HUES6 (cell line): Measurements from ENCODE around the gene RAB11FIP2.

Experiments used
- H3K27ac ChIP-seq: 2 replicates; pipeline ENCODE4 v1.7.0; 2013; ENCODE audit warnings: low read depth, mild to moderate bottlenecking, low read length, inconsistent platforms
- H3K27me3 ChIP-seq: 2 replicates; pipeline ENCODE4 v1.6.1; 2013; ENCODE audit warnings: low read length; ENCODE audit not compliant: control insufficient read depth, insufficient read depth
- H3K36me3 ChIP-seq: 2 replicates; pipeline ENCODE4 v1.6.1; 2013; ENCODE audit warnings: low read length; ENCODE audit not compliant: control insufficient read depth, insufficient read depth
- H3K4me1 ChIP-seq: 2 replicates; pipeline ENCODE4 v1.6.1; 2013; ENCODE audit warnings: low read length; ENCODE audit not compliant: control insufficient read depth, insufficient read depth
- H3K4me3 ChIP-seq: 2 replicates; pipeline ENCODE4 v1.5.1; 2013; ENCODE audit warnings: low read depth, low read length
- H3K9ac ChIP-seq: one replicate; pipeline ENCODE4 v1.6.1; 2013; ENCODE audit warnings: mild to moderate bottlenecking, low read length
- H3K9me3 ChIP-seq: 2 replicates; pipeline ENCODE4 v1.6.1; 2013; ENCODE audit warnings: low read depth, low read length; ENCODE audit not compliant: control insufficient read depth, insufficient read depth

Gene RAB11FIP2

GRCh38 chr10:118052816-118053215 lies 6.1 kb upstream of the RAB11FIP2 start:
- Histone ChIP-seq H3K27ac (no peak overlapping the region), H3K27me3 (no peaks in the 10 kb centered on the region)

GRCh38 chr10:118047880-118048279 lies 1.1 kb upstream of the RAB11FIP2 start:
- no peak overlapping the region for H3K27ac ChIP-seq
- H3K9me3 ChIP-seq: no peaks in the 10 kb centered on the region
- no peak overlapping the region for H3K9ac ChIP-seq
- H3K4me1 ChIP-seq: peaks cover 9% of the 10 kb centered on the region
- no peaks in the 10 kb centered on the region for H3K27me3 ChIP-seq
- no peak overlapping the region for H3K4me3 ChIP-seq
- no peaks in the 10 kb centered on the region for H3K36me3 ChIP-seq

More at GRCh38 chr10:118052816-118053215, 6.1 kb upstream of the RAB11FIP2 start:
- Histone ChIP-seq H3K4me1 (peaks cover 4% of the 10 kb centered on the region), H3K36me3 (no peaks in the 10 kb centered on the region), H3K9me3 (no peaks in the 10 kb centered on the region), H3K4me3 (no peak overlapping the region), H3K9ac (no peak overlapping the region)

GRCh38 chr10:118047157-118047719 lies 497 bp upstream of the RAB11FIP2 start:
- Histone ChIP-seq H3K9ac (peak overlapping the region; percentile 95), H3K4me3 (peak overlapping the region; percentile 87), H3K27me3 (no peaks in the 10 kb centered on the region), H3K4me1 (peaks cover 9% of the 10 kb centered on the region), H3K27ac (peak overlapping the region; percentile 78; the same call in 1 of the 2 replicates), H3K9me3 (no peaks in the 10 kb centered on the region), H3K36me3 (no peaks in the 10 kb centered on the region)

- Histone ChIP-seq H3K27ac (peak overlapping the region; percentile 78), H3K4me3 (peak overlapping the region; percentile 87), H3K4me1 (peaks cover 9% of the 10 kb centered on the region), H3K9ac (peak overlapping the region; percentile 95), H3K36me3 (no peaks in the 10 kb centered on the region), H3K27me3 (no peaks in the 10 kb centered on the region), H3K9me3 (no peaks in the 10 kb centered on the region)
Observed at GRCh38 chr10:118045837-118046394, 825 bp downstream of the RAB11FIP2 start.

- Histone ChIP-seq H3K4me3 (peak overlapping the region; percentile 87), H3K9ac (no peak overlapping the region), H3K9me3 (no peaks in the 10 kb centered on the region), H3K27ac (no peak overlapping the region), H3K4me1 (peaks cover 9% of the 10 kb centered on the region), H3K27me3 (no peaks in the 10 kb centered on the region), H3K36me3 (no peaks in the 10 kb centered on the region)
Observed at GRCh38 chr10:118045158-118045836, 1.4 kb downstream of the RAB11FIP2 start.

- H3K27ac ChIP-seq: no peak overlapping the region
- H3K4me3 ChIP-seq: no peak overlapping the region
- no peak overlapping the region for H3K9ac ChIP-seq
- no peaks in the 10 kb centered on the region for H3K9me3 ChIP-seq
- peaks cover 9% of the 10 kb centered on the region for H3K4me1 ChIP-seq
- no peaks in the 10 kb centered on the region for H3K36me3 ChIP-seq
- no peaks in the 10 kb centered on the region for H3K27me3 ChIP-seq
Observed at GRCh38 chr10:118042827-118043242, 3.9 kb downstream of the RAB11FIP2 start.

- Histone ChIP-seq H3K9me3 (no peaks in the 10 kb centered on the region), H3K27ac (no peak overlapping the region), H3K4me3 (no peak overlapping the region), H3K4me1 (peaks cover 9% of the 10 kb centered on the region), H3K36me3 (no peaks in the 10 kb centered on the region), H3K27me3 (no peaks in the 10 kb centered on the region), H3K9ac (no peak overlapping the region)
Observed at GRCh38 chr10:118042336-118042735, 4.4 kb downstream of the RAB11FIP2 start.

GRCh38 chr10:118041316-118041715 lies 5.4 kb downstream of the RAB11FIP2 start:
- no peaks in the 10 kb centered on the region for H3K27me3 ChIP-seq
- H3K9me3 ChIP-seq: no peaks in the 10 kb centered on the region
- H3K27ac ChIP-seq: no peak overlapping the region
- peaks cover 11% of the 10 kb centered on the region for H3K4me1 ChIP-seq
- no peaks in the 10 kb centered on the region for H3K36me3 ChIP-seq
- no peak overlapping the region for H3K9ac ChIP-seq
- H3K4me3 ChIP-seq: no peak overlapping the region

GRCh38 chr10:118036281-118036875 lies 10.4 kb downstream of the RAB11FIP2 start:
- Histone ChIP-seq H3K9ac (no peak overlapping the region), H3K4me1 (peaks cover 12% of the 10 kb centered on the region; the same call in 1 of the 2 replicates), H3K27ac (no peak overlapping the region), H3K9me3 (no peaks in the 10 kb centered on the region), H3K27me3 (no peaks in the 10 kb centered on the region), H3K4me3 (no peak overlapping the region), H3K36me3 (peaks cover 7% of the 10 kb centered on the region)

GRCh38 chr10:118035354-118036005 lies 11.3 kb downstream of the RAB11FIP2 start:
- Histone ChIP-seq H3K9ac (no peak overlapping the region), H3K36me3 (peaks cover 7% of the 10 kb centered on the region), H3K4me1 (peaks cover 12% of the 10 kb centered on the region), H3K4me3 (no peak overlapping the region), H3K9me3 (no peaks in the 10 kb centered on the region), H3K27ac (no peak overlapping the region), H3K27me3 (no peaks in the 10 kb centered on the region)
